NCI-H69 (cell line): ENCODE measurements around the gene PRCC.

Experiments used
- DNase-seq: peaks from one replicate; lab custom pipeline; 2025; lab: John Stamatoyannopoulos, UW

The PRCC gene

GRCh38 chr1:156842618-156843300 is 75.4 kb downstream of the PRCC start:
- DNase-seq, result no peak

GRCh38 chr1:156844102-156844501 is 76.8 kb downstream of the PRCC start:
- DNase-seq, result no peak

GRCh38 chr1:156844638-156845037 is 77.3 kb downstream of the PRCC start:
- no peak for DNase-seq

GRCh38 chr1:156845055-156845952 is 78.0 kb downstream of the PRCC start:
- no peak for DNase-seq

GRCh38 chr1:156845953-156846545 is 78.7 kb downstream of the PRCC start:
- no peak for DNase-seq

- DNase-seq, result no peak
Measured at GRCh38 chr1:156846643-156847042, 79.3 kb downstream of the PRCC start.

GRCh38 chr1:156847591-156848460 is 80.5 kb downstream of the PRCC start:
- no peak for DNase-seq

- DNase-seq, result no peak
Measured at GRCh38 chr1:156848461-156849150, 81.3 kb downstream of the PRCC start.

- no peak for DNase-seq
Measured at GRCh38 chr1:156849151-156849496, 81.8 kb downstream of the PRCC start.
